ENCODE measurements around the gene DEPDC1.
"Not testable (repeated sequence)": the region's sequence is repeated elsewhere in the genome, so short reads cannot be mapped to it uniquely, and the experiment has no call there.

Gene DEPDC1

DNA sequence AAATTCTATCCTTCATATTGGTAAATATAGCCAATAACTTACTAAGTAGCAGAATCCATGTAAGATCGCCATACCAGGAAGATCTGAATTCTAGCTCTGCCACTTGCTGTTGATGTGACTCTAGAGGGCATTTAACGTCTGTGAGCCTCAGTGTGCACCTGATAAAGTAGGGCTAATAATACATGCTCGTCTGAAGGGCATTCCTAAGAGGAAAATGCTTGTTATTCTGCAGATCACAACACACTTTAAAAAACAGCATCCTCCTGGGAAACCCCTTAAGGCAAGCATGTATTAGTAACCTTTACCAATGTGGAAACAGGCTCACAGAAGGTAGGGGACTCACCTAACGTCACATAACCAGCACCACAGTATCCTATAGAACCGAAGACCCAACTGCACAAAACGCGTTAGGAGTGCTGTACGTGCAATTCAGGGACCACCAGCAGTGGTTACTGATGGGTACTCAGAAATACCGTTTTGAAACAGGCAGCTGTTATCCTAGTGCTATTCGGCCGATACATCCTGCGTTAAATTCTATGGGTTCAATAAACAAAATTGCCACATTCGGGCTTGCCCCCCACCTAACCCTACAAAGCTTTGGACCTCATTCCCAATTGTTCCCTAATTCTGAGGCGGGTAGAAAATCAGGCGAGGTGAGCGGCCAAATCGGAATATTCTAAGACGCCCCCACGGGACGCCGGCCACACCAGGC is 758 bp downstream of the DEPDC1 start:
- no peak for TF ChIP-seq TAF1 (IDR thresholded peaks at IDR 0.05; ENCODE audit: borderline replicate concordance, low read depth, low read length)
- no peak for TF ChIP-seq POLR2AphosphoS5 (IDR thresholded peaks at IDR 0.05; ENCODE audit: low read depth, low read length)
- no peak for TF ChIP-seq POLR2A (IDR thresholded peaks at IDR 0.05; ENCODE audit: low read depth, low read length)
- DNase-seq (ENCODE audit: insufficient read length) (peak; percentile 0), FAIRE-seq (peak; percentile 54)

DNA sequence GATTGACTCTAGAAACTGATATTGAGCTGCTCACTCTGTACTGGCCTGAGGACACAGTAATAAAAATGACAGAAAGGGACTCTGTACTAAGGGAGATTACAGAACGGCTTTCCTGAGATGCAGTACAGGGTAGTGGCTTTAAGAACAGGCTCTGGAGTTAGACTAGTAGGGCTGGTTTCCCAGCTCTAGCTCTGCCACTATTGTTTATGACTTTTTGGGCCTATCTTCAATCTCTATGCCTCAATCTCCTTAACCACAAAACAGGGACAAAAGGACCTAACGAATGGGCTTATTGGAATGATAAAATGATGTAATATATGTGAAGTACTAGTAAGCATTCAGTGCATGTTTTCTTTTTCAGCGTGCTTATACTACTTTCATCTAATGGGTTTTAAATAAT is 1.4 kb downstream of the DEPDC1 start:
- FAIRE-seq (no peak), DNase-seq (ENCODE audit: insufficient read length) (no peak)
- TF ChIP-seq POLR2AphosphoS5 (IDR thresholded peaks at IDR 0.05; ENCODE audit: low read depth, low read length) (no peak), TAF1 (IDR thresholded peaks at IDR 0.05; ENCODE audit: borderline replicate concordance, low read depth, low read length) (no peak), POLR2A (IDR thresholded peaks at IDR 0.05; ENCODE audit: low read depth, low read length) (no peak)

DNA sequence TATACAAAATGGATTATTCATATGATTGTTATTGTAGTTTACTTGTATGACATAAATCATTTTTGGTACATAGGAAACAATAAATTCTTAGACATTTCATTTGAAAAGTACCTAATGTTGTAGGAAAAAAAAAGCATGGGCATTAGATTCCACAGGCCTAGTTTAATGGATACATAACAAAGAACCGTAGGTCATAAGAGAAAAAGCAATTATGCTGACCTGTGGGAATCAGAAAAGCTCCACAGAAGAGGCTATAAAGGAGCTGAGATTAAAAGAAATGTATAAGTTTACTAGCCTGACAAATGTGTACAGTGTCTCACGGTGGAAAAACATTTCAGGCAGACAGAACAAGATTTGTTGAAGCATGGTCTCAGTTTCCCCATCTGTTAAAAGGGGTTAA is 3.7 kb downstream of the DEPDC1 start:
- no peak for TF ChIP-seq POLR2A (IDR thresholded peaks at IDR 0.05; ENCODE audit: low read depth, low read length)
- TF ChIP-seq POLR2AphosphoS5 (IDR thresholded peaks at IDR 0.05; ENCODE audit: low read depth, low read length), result no peak
- no peak for TF ChIP-seq TAF1 (IDR thresholded peaks at IDR 0.05; ENCODE audit: borderline replicate concordance, low read depth, low read length)
- no peak for FAIRE-seq
- DNase-seq (ENCODE audit: insufficient read length), result no peak

DNA sequence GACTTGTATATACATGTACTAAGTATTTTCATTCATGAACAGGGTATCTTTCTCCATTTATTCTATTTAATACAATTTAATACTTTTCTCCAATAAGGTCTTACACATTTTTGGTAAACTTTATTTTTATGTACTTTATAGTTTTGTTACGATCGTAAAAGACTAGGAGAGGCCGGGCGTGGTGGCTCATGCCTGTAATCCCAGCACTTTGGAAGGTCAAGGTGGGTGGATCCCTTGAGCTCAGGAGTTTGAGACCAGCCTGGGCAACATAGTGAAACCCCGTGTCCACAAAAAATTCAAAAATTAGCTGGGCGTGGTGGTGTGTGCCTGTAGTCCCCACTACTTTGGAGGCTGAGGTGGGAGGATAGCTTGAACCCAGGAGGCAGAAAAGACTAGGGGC is 4.6 kb downstream of the DEPDC1 start:
- not testable (repeated sequence) for DNase-seq (ENCODE audit: insufficient read length); FAIRE-seq

DNA sequence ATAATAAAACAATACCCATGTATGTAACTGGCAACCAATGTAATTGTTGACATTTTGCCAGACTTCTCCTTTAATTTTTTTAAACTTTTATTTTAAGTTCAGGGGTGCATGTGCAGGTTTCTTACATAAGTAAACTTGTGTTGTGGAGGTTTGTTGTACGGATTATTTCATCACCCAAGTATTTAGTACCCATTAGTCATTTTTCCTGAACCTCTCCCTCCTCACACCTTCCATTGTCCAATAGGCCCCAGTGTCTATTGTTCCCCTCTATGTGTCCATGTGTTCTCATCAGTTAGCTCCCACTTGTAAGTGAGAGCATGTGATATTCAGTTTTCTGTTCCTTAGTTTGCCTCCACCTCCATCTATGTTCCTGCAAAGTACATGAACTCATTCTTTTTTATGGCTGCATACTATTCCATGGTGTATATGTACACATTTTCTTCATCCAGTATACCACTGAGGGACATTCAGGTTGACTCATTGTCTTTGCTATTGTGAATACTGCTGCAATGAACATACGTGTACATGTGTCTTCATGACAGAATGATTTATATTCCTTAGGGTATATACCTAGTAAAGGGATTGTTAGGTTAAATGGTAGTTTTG is 6.7 kb downstream of the DEPDC1 start:
- FAIRE-seq (no peak), DNase-seq (ENCODE audit: insufficient read length) (no peak)

DNA sequence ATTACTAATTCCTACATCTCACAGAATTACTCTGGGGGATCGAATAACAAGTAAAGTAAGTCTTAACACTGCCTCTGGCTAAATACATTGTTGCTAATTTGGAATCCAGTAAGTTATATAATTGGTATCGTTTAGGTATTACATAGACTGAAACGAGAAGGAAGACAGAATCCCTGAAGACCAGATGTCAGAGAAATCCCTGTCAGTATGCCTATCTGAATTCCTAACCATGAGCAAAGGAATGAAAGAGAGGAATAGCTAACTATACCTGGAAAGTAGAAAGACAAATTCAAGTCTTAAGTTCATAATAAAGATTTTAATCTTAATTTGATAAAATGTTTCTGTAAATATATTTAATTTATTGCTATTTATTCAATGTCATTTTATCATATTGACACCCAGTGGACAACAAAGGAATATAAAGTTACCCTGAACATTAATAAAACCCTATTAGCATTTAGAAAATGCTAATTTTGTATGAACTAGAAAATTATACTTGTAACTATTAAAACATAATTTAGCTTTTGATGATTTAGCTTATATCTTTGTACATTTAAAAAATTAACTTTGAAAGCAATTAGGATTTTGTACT is 11.4 kb downstream of the DEPDC1 start:
- no peak for FAIRE-seq
- DNase-seq (ENCODE audit: insufficient read length), result no peak
- TF ChIP-seq POLR2AphosphoS5 (IDR thresholded peaks at IDR 0.05; ENCODE audit: low read depth, low read length) (no peak), POLR2A (IDR thresholded peaks at IDR 0.05; ENCODE audit: low read depth, low read length) (no peak), TAF1 (IDR thresholded peaks at IDR 0.05; ENCODE audit: borderline replicate concordance, low read depth, low read length) (no peak)

More for the DNA sequence above, 6.7 kb downstream of the DEPDC1 start:
- no peak for TF ChIP-seq POLR2AphosphoS5 (IDR thresholded peaks at IDR 0.05; ENCODE audit: low read depth, low read length)
- no peak for TF ChIP-seq TAF1 (IDR thresholded peaks at IDR 0.05; ENCODE audit: borderline replicate concordance, low read depth, low read length)
- no peak for TF ChIP-seq POLR2A (IDR thresholded peaks at IDR 0.05; ENCODE audit: low read depth, low read length)

DNA sequence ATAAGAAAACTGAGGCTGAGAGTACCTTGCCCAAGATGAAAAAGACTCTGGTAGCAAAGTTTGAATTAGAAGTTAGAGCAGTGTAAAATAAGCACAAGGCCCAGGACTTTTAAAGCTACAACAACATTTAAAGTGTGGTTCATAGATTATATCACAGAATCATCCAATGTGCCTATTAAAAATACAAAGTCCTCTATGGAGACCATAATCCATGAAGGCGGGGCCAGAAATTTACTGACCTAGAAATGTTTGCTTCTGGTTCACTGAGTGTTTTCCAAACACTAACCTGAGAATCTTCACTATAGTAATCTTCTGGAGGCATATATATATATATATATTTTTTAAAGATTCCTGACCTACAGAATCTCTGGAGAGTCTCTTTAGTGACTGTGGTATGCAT is 12.3 kb downstream of the DEPDC1 start:
- no peak for DNase-seq (ENCODE audit: insufficient read length)
- no peak for FAIRE-seq
- TF ChIP-seq POLR2A (IDR thresholded peaks at IDR 0.05; ENCODE audit: low read depth, low read length) (no peak), POLR2AphosphoS5 (IDR thresholded peaks at IDR 0.05; ENCODE audit: low read depth, low read length) (no peak)

DNA sequence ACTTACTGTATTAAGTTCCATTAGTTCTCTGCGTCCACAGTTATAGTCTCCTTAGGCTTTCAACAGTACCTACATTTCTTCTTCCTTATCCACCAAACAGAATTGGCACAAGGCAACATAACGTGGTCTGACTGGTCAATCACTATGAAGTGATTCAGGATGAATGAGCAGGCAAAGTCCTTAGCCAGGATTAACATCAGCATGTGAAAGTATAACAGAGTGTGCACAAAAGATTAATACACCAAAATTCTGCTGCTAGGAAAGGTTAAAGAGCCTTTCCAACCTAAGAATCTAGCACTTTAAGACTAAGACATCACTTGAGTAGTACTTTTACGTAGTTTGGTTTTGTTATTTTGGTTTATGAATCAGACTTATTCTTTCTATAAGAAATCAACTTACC is 15.8 kb downstream of the DEPDC1 start:
- no peak for FAIRE-seq
- no peak for DNase-seq (ENCODE audit: insufficient read length)
- TF ChIP-seq TAF1 (IDR thresholded peaks at IDR 0.05; ENCODE audit: borderline replicate concordance, low read depth, low read length) (no peak), POLR2AphosphoS5 (IDR thresholded peaks at IDR 0.05; ENCODE audit: low read depth, low read length) (no peak), POLR2A (IDR thresholded peaks at IDR 0.05; ENCODE audit: low read depth, low read length) (no peak)

DNA sequence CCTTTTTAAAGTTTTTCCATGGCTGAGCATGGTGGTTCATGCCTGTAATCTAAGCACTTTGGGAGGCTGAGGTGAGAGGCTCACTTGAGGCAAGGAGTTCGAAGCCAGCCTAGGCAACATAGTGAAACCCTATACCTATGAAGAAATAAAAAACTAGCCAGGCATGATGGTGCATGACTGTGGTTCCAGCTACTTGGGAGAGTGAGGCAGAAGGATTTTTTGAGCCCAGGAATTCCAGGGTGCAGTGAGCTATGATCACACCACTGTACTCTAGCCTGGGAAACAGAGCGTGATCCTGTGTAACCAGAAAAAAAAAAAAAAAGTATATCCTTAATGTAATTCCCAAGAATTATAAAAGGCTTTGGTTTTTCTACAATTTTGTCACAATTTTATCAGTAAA is 17.4 kb downstream of the DEPDC1 start:
- DNase-seq (ENCODE audit: insufficient read length), result no peak
- no peak for FAIRE-seq

DNA sequence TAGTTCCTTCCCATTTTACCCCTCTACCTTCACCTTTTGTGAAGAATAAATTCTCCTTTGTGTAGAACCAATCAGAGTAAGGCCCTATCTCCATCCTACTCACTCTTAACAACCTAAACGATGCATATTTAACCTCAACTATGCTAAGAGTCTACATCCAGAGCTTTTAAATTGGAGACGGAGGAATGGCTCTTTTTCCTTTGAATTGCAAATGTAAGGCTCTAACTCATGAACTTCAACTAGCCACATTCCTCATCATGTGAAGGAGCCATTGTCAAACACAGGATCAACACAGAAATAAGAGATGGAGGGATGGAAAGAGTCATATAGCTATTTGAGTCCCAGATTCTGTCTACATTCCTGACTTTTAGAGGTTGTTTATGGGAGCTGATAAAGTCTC is 18.2 kb downstream of the DEPDC1 start:
- TF ChIP-seq TAF1 (IDR thresholded peaks at IDR 0.05; ENCODE audit: borderline replicate concordance, low read depth, low read length), result no peak
- no peak for TF ChIP-seq POLR2AphosphoS5 (IDR thresholded peaks at IDR 0.05; ENCODE audit: low read depth, low read length)
- TF ChIP-seq POLR2A (IDR thresholded peaks at IDR 0.05; ENCODE audit: low read depth, low read length), result no peak
- FAIRE-seq (no peak), DNase-seq (ENCODE audit: insufficient read length) (no peak)

More for the DNA sequence above, 17.4 kb downstream of the DEPDC1 start:
- TF ChIP-seq TAF1 (IDR thresholded peaks at IDR 0.05; ENCODE audit: borderline replicate concordance, low read depth, low read length) (no peak), POLR2AphosphoS5 (IDR thresholded peaks at IDR 0.05; ENCODE audit: low read depth, low read length) (no peak), POLR2A (IDR thresholded peaks at IDR 0.05; ENCODE audit: low read depth, low read length) (no peak)

DNA sequence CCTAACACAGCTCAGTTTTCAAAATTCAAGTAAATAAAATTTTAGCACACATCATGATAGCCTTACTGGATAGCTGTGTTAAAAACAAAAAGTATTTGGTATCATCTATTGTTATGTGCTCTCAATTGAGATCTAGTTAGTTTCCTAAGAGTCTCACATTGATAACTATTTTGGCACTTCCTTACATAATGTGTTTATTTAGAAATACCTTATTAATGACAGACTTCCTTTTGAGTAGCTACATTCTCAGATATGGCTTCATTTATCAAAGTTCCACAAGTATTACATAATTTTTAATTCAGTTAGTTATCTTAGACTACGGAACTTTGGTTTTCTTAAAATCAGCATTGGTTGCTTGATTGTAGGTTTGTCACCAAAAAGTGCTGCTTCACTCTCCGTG is 20.3 kb downstream of the DEPDC1 start:
- not testable (repeated sequence) for FAIRE-seq; DNase-seq (ENCODE audit: insufficient read length)

DNA sequence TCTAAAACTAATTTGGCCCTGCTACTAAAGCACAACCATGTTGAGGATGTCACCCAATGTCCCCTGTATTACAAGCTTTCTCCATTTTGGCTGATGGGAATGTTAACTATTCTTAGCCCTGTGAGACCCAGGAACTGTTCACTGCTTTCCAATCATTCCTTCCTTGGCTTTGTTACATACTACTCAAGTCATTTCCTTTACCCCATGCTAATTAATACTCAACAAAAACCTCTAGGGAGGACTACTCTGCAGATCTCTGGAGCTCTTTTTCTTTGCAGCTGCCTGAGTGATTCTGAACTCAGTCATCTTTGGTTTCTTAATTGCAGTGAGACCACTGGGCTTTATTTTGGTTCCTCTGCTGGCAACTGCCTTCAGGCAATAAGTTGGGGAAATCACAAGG is 23.8 kb downstream of the DEPDC1 start:
- TF ChIP-seq POLR2A (IDR thresholded peaks at IDR 0.05; ENCODE audit: low read depth, low read length) (no peak), TAF1 (IDR thresholded peaks at IDR 0.05; ENCODE audit: borderline replicate concordance, low read depth, low read length) (no peak), POLR2AphosphoS5 (IDR thresholded peaks at IDR 0.05; ENCODE audit: low read depth, low read length) (no peak)
- FAIRE-seq (no peak), DNase-seq (ENCODE audit: insufficient read length) (no peak)

Measured in GM12892 (cell line).